DOHH2 (cell line): ENCODE measurements around the gene RGS8.
A peak's percentile ranks its signal among the peaks of the same experiment; 100 is the strongest.

ENCODE experiments used
- H3F3A ChIP-seq: fragments of 200-600 bp; sonication (generic), shearing (Covaris generic); 2 replicates; pipeline ENCODE4 v1.6.0; 2016; ENCODE audit warnings: antibody characterized with exemption, mild to moderate bottlenecking; ENCODE audit not compliant: control insufficient read depth, insufficient read depth
- H3K27ac ChIP-seq: fragments of 200-600 bp; sonication (generic); 2 replicates; pipeline ENCODE4 v1.5.1; 2014; ENCODE audit warnings: low read depth, mild to moderate bottlenecking, low read length, moderate library complexity
- H3K27me3 ChIP-seq: fragments of 200-600 bp; sonication (generic); 2 replicates; pipeline ENCODE4 v1.6.1; 2014; ENCODE audit warnings: mild to moderate bottlenecking, low read length, mixed read lengths; ENCODE audit not compliant: control insufficient read depth
- H3K36me3 ChIP-seq: fragments of 200-600 bp; sonication (generic); 2 replicates; pipeline ENCODE4 v1.6.1; 2014; ENCODE audit warnings: mild to moderate bottlenecking, low read length, moderate library complexity, mixed read lengths; ENCODE audit not compliant: control insufficient read depth
- H3K4me1 ChIP-seq: fragments of 200-600 bp; sonication (generic); 2 replicates; pipeline ENCODE4 v1.6.1; 2014; ENCODE audit warnings: mild to moderate bottlenecking, low read length, mixed read lengths; ENCODE audit not compliant: control insufficient read depth
- H3K4me2 ChIP-seq: fragments of 200-600 bp; sonication (generic); 2 replicates; pipeline ENCODE4 v1.6.0; 2014; ENCODE audit warnings: mild to moderate bottlenecking, low read length, moderate library complexity
- H3K4me3 ChIP-seq: fragments of 200-600 bp; sonication (generic); 2 replicates; pipeline ENCODE4 v1.5.1; 2014; ENCODE audit warnings: mild to moderate bottlenecking, low read length, mixed read lengths
- H3K79me2 ChIP-seq: fragments of 200-600 bp; sonication (generic); 2 replicates; pipeline ENCODE4 v1.6.1; 2014; ENCODE audit warnings: mild to moderate bottlenecking, low read length, mixed read lengths; ENCODE audit not compliant: control insufficient read depth
- H3K9me2 ChIP-seq: fragments of 200-600 bp; sonication (generic); replicated peaks from 2 replicates; pipeline ENCODE4 v1.6.1; 2014; ENCODE audit warnings: mild to moderate bottlenecking, low read length, mixed read lengths; ENCODE audit not compliant: control insufficient read depth
- H3K9me3 ChIP-seq: fragments of 200-600 bp; sonication (generic); 2 replicates; pipeline ENCODE4 v1.6.1; 2014; ENCODE audit warnings: antibody characterized with exemption, low read length, mixed read lengths; ENCODE audit not compliant: control insufficient read depth, insufficient read depth
- H4K20me1 ChIP-seq: fragments of 200-600 bp; sonication (generic); 2 replicates; pipeline ENCODE4 v1.6.0; 2014; ENCODE audit warnings: low read depth, mild to moderate bottlenecking, antibody characterized with exemption, low read length, moderate library complexity; ENCODE audit not compliant: control insufficient read depth, insufficient read depth
- CTCF ChIP-seq: fragments of 200-600 bp; sonication (generic); IDR thresholded peaks from one replicate; pipeline ENCODE4 v1.5.1; 2014; ENCODE audit warnings: antibody characterized with exemption, mild to moderate bottlenecking, low read depth, low read length; ENCODE audit not compliant: poor library complexity, severe bottlenecking
- EZH2phosphoT487 ChIP-seq: fragments of 200-600 bp; sonication (generic); IDR thresholded peaks from 2 replicates; pipeline ENCODE4 v1.6.1; 2017; ENCODE audit warnings: borderline replicate concordance, mild to moderate bottlenecking, antibody characterized with exemption, low read length, moderate library complexity, mixed read lengths

The RGS8 gene

DNA sequence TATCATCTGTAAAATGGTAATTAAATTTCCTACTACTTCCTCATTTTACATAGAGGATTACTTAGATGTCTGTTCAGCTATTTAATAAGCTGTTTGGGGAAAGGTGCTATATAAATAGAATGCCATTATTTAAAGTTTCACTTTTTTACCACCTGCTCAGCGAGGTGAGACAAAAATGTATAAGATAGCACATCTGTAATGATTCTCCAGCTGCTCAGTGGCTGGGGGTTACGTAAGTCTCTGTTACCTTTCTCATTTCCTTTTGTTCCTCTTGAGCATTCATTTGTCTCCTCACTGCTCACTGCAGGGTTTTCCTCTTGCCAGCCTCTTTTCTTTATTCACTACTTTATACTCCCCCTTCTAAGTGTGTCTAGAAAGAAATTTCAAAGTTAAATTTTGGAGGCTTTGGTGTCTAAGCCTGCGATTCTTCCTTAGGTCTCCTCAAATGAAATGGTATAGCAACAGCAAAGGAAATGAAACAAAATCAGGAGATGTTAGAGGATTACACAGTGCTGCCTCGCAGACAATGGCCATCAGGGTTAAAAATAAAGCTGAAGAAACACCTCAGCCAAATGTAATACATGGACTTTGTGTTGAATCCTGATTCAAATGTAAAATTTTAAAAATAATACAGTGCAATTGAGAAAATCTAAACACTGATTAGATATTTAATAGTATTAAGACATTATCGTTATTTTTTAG, 6.8 kb downstream of the RGS8 start:
- TF ChIP-seq CTCF (no peak), EZH2phosphoT487 (no peak)
- Histone ChIP-seq H3K79me2 (no peaks in the 10 kb centered on the region), H3K4me2 (peak overlapping the region; percentile 90), H3K27ac (peak overlapping the region; percentile 100), H3F3A (peaks cover 33% of the 10 kb centered on the region), H3K9me3 (no peaks in the 10 kb centered on the region), H3K4me1 (peaks cover 97% of the 10 kb centered on the region), H3K4me3 (peak overlapping the region; percentile 69), H3K27me3 (no peaks in the 10 kb centered on the region), H4K20me1 (no peaks in the 10 kb centered on the region), H3K9me2 (no peaks in the 10 kb centered on the region), H3K36me3 (no peaks in the 10 kb centered on the region)

DNA sequence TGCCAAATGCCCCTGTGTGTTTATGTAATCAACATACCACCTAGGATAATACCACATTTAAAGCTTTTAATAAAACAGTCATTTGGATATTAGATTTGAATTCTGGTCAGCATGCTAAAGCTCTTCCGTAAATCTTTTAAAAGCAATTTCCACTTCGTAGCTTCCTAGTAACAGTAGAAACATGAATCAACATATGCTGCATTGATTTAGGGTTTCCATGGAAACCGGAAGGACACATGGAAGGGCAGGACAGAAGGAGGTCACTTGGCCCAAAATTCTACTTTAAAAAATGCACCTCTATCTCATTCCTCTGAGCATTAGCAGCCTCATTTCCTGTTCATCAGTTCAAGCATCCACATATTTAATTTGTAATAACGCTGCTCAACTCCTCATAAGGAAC, 8.1 kb downstream of the RGS8 start:
- Histone ChIP-seq H3K4me1 (peaks cover 97% of the 10 kb centered on the region), H3K27ac (peak overlapping the region; percentile 100), H3K4me2 (peak overlapping the region; percentile 90)

DNA sequence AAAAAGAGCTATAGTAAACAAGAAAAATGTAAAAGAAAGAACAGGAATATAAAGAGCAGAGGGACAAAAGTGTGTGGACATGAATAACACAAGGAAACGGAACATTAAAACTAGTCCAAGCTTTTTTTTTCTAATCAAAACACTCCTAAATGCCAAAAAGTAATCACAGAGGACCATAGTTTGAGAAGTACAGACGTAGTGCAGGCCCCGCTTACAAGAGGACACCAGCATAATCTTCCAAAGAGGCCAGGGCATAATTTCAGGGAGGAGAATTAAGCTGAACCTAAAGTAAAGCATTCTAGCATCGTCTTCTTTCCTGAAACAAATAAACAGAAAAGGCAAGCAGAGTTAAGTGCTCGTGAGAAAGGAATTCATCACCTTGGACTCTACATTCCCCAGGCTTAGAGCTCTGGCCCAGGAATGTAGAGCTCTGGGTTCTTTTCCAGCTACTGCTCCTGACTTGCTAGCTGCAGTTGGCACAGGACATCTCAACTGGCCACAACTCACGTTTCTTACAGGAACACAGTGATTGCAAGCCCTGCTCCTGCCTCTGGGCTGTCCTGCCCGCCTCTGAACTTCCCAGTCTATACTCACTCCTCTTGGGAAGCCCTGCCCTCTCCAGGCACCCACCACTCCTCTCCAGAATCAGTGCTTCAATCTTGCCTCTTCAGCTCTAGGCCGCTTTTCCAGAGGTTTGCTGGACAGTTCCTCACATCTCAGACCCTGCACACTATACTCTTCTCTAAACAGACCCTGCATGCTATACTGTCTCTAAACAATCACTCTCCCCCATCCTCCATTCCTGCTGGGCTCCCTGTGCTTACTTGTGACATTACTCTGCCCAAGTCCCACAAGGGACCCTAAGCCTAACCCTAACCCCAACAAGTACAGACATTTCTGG, 9.8 kb downstream of the RGS8 start:
- no peaks in the 10 kb centered on the region for H4K20me1 ChIP-seq
- no peaks in the 10 kb centered on the region for H3K9me3 ChIP-seq
- peak overlapping the region; percentile 69; the same call in 1 of the 2 replicates for H3K4me3 ChIP-seq
- H3K9me2 ChIP-seq = no peaks in the 10 kb centered on the region
- H3F3A ChIP-seq = peaks cover 33% of the 10 kb centered on the region
- H3K4me2 ChIP-seq = peak overlapping the region; percentile 90
- no peaks in the 10 kb centered on the region for H3K36me3 ChIP-seq
- TF ChIP-seq CTCF (no peak), EZH2phosphoT487 (no peak)
- H3K27me3 ChIP-seq = no peaks in the 10 kb centered on the region
- H3K27ac ChIP-seq = peak overlapping the region; percentile 100
- H3K4me1 ChIP-seq = peaks cover 90% of the 10 kb centered on the region
- H3K79me2 ChIP-seq = no peaks in the 10 kb centered on the region

More for the DNA sequence above, 8.1 kb downstream of the RGS8 start:
- H3K4me3 ChIP-seq = peak overlapping the region; percentile 69
- peaks cover 33% of the 10 kb centered on the region for H3F3A ChIP-seq
- H3K27me3 ChIP-seq = no peaks in the 10 kb centered on the region
- TF ChIP-seq CTCF (no peak), EZH2phosphoT487 (no peak)
- no peaks in the 10 kb centered on the region for H3K79me2 ChIP-seq
- no peaks in the 10 kb centered on the region for H4K20me1 ChIP-seq
- no peaks in the 10 kb centered on the region for H3K36me3 ChIP-seq
- H3K9me2 ChIP-seq = no peaks in the 10 kb centered on the region
- no peaks in the 10 kb centered on the region for H3K9me3 ChIP-seq
